GM12891 (cell line): ENCODE results near the gene OR12D3. TPM values are rescaled to one million over a fixed set of nuclear protein-coding genes. Genes with fewer than 3 reads are reported as not detected.

Experiments used
- DNase-seq: peaks from one replicate; pipeline ENCODE4 v3.0.0; 2011; ENCODE audit warnings: low spot score; ENCODE audit not compliant: insufficient read length
- FAIRE-seq: peaks from 2 replicates; lab custom pipeline; 2011; peaks lifted over from hg19 to GRCh38; lab: Jason Lieb, UNC
- PAX5 ChIP-seq: IDR thresholded peaks from 2 replicates; pipeline ENCODE4 v1.6.1; 2011; ENCODE audit warnings: low read length, moderate library complexity, mild to moderate bottlenecking; ENCODE audit not compliant: insufficient read depth, severe bottlenecking
- POLR2A ChIP-seq: IDR thresholded peaks from 2 replicates; pipeline ENCODE4 v1.6.1; 2011; ENCODE audit warnings: low read depth, low read length, control low read depth
- POLR2AphosphoS5 ChIP-seq: IDR thresholded peaks from 2 replicates; pipeline ENCODE4 v1.6.1; 2011; ENCODE audit warnings: low read depth, low read length, control low read depth
- POU2F2 ChIP-seq: IDR thresholded peaks from 2 replicates; pipeline ENCODE4 v1.6.1; 2011; ENCODE audit warnings: low read depth, mild to moderate bottlenecking, control low read depth, low read length, moderate library complexity
- SPI1 ChIP-seq: IDR thresholded peaks from 2 replicates; pipeline ENCODE4 v1.6.1; 2011; ENCODE audit warnings: low read depth, low read length, control low read depth
- TAF1 ChIP-seq: IDR thresholded peaks from 2 replicates; pipeline ENCODE4 v1.6.1; 2011; ENCODE audit warnings: low read depth, low read length, control low read depth
- polyA plus RNA-seq: library from polyadenylated mRNA; unstranded; fragments of >200 nt; gene quantifications from one replicate; pipeline ENCODE4 v1.2.1, GENCODE V29; 2012; ENCODE audit warnings: low read depth, missing spikeins, inconsistent platforms; ENCODE audit not compliant: missing spikeins

Gene OR12D3
- not detected for polyA plus RNA-seq

GRCh38 chr6:29375191-29375590, at the start of gene OR12D3:
OR12D3 (minus strand) TSS chr6:29375291; CDS start chr6:29375287, 4 bp downstream.
- FAIRE-seq (no peak), DNase-seq (no peak)
- no peak for TF ChIP-seq POLR2AphosphoS5
- no peak for TF ChIP-seq PAX5
- TF ChIP-seq SPI1: no peak
- TF ChIP-seq POU2F2: no peak
- TF ChIP-seq TAF1: no peak
- TF ChIP-seq POLR2A: no peak

- FAIRE-seq: no peak
- no peak for DNase-seq
- TF ChIP-seq POU2F2: no peak
- TF ChIP-seq TAF1: no peak
- no peak for TF ChIP-seq SPI1
- TF ChIP-seq POLR2A: no peak
- no peak for TF ChIP-seq PAX5
- TF ChIP-seq POLR2AphosphoS5: no peak
These were observed 49.5 kb upstream of the OR12D3 start for GRCh38 chr6:29424575-29424974.

GRCh38 chr6:29424168-29424567, 49.1 kb upstream of the OR12D3 start:
- DNase-seq (no peak), FAIRE-seq (no peak)
- TF ChIP-seq POLR2AphosphoS5: no peak
- no peak for TF ChIP-seq TAF1
- no peak for TF ChIP-seq PAX5
- no peak for TF ChIP-seq SPI1
- no peak for TF ChIP-seq POU2F2
- no peak for TF ChIP-seq POLR2A

- FAIRE-seq (no peak), DNase-seq (no peak)
- TF ChIP-seq TAF1: no peak
- no peak for TF ChIP-seq PAX5
- no peak for TF ChIP-seq POU2F2
- TF ChIP-seq POLR2AphosphoS5: no peak
- no peak for TF ChIP-seq POLR2A
- no peak for TF ChIP-seq SPI1
These were observed 44.4 kb upstream of the OR12D3 start for GRCh38 chr6:29419516-29419915.

GRCh38 chr6:29414588-29414987, 39.5 kb upstream of the OR12D3 start, which contains the start of gene OR12D1:
OR12D1 (plus strand) TSS chr6:29414928.
- no peak for FAIRE-seq
- no peak for DNase-seq
- TF ChIP-seq TAF1 (no peak), SPI1 (no peak), POLR2A (no peak), POU2F2 (no peak), PAX5 (no peak), POLR2AphosphoS5 (no peak)

GRCh38 chr6:29403801-29404200, 28.7 kb upstream of the OR12D3 start:
- FAIRE-seq (no peak), DNase-seq (no peak)
- TF ChIP-seq SPI1 (no peak), TAF1 (no peak), POLR2AphosphoS5 (no peak)

- FAIRE-seq (no peak), DNase-seq (no peak)
- no peak for TF ChIP-seq TAF1
These were observed 24.4 kb upstream of the OR12D3 start for GRCh38 chr6:29399525-29399924.

GRCh38 chr6:29395331-29395730, 20.2 kb upstream of the OR12D3 start, which contains the start of gene OR12D2:
OR12D2 (plus strand) TSS chr6:29395631; CDS start chr6:29396700, 1,069 bp downstream.
- DNase-seq (no peak), FAIRE-seq (no peak)
- TF ChIP-seq SPI1 (no peak), POLR2A (no peak), TAF1 (no peak), POU2F2 (no peak), PAX5 (no peak), POLR2AphosphoS5 (no peak)

- FAIRE-seq (no peak), DNase-seq (no peak)
- TF ChIP-seq POLR2A (no peak), TAF1 (no peak), SPI1 (no peak), POLR2AphosphoS5 (no peak), POU2F2 (no peak), PAX5 (no peak)
These were observed 13.4 kb upstream of the OR12D3 start for GRCh38 chr6:29388533-29388932.

GRCh38 chr6:29376003-29376402, 912 bp upstream of the OR12D3 start:
- TF ChIP-seq SPI1: no peak
- no peak for DNase-seq
- no peak for FAIRE-seq
